GM12892 (cell line): Measurements from ENCODE around the gene NUDT14.

Experiments used
- POLR2A ChIP-seq: IDR thresholded peaks from 2 replicates; pipeline ENCODE4 v1.6.1; 2011; ENCODE audit warnings: low read depth, low read length, control low read depth
- POLR2AphosphoS5 ChIP-seq: IDR thresholded peaks from 2 replicates; pipeline ENCODE4 v1.6.1; 2011; ENCODE audit warnings: low read depth, low read length, control low read depth
- TAF1 ChIP-seq: IDR thresholded peaks from 2 replicates; pipeline ENCODE4 v1.6.1; 2011; ENCODE audit warnings: low read depth, mild to moderate bottlenecking, control low read depth, low read length, borderline replicate concordance

DNA sequence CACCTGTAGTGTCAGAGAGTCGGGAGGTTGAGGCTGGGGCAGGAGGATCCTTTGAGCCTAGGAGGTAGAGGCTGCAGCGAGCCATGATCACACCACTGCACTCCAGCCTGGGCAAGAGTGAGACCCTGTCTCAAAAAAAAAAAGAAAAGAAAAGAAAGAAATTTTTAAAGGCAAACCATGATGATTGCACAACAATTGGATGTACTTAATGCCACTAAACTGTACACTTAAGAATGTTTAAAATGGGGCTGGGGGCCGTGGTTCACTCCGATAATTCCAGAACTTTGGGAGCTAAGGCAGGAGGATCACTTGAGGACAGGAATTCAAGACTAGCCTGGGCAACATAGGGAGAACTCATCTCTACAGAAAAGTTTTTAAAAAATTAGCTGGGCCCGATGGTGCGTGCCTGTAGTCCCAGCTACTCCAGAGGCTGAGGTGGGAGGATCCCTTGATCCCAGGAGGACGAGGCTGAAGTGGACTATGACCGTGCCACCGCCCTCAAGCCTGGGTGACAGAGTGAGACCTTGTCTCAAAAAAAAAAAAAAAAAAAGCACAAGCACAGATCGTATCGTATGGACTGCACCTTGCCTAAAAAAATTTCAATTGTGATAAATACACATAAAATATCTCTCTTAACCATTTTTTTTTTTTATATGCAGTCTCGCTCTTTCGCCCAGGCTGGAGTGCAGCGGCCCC, 45.3 kb downstream of the NUDT14 start:
- no peak for TF ChIP-seq POLR2A
- no peak for TF ChIP-seq POLR2AphosphoS5
- no peak for TF ChIP-seq TAF1
